HFF-Myc (cell line): ENCODE results near the gene CCNL1.

ENCODE experiments used
- DNase-seq: peaks from one replicate; pipeline ENCODE4 v3.0.0-alpha.2; 2011; ENCODE audit warnings: low read depth; ENCODE audit errors: extremely low read depth
- H3K4me3 ChIP-seq: replicated peaks from 2 replicates; pipeline ENCODE4 v1.5.1; 2011; ENCODE audit warnings: low read depth, mild to moderate bottlenecking, control low read depth, low read length
- CTCF ChIP-seq: IDR thresholded peaks from 2 replicates; pipeline ENCODE4 v1.5.1; 2012; ENCODE audit warnings: mild to moderate bottlenecking, low read depth, low read length, control low read depth; ENCODE audit errors: missing control alignments

Gene CCNL1

GRCh38 chr3:157133434-157134320 lies 26.3 kb downstream of the CCNL1 start:
- TF ChIP-seq CTCF, result no peak
- no peak for DNase-seq
- H3K4me3 ChIP-seq, result no peak overlapping the region

GRCh38 chr3:157132936-157133335 lies 27.0 kb downstream of the CCNL1 start:
- no peak overlapping the region for H3K4me3 ChIP-seq
- DNase-seq, result no peak
- no peak for TF ChIP-seq CTCF

DNA sequence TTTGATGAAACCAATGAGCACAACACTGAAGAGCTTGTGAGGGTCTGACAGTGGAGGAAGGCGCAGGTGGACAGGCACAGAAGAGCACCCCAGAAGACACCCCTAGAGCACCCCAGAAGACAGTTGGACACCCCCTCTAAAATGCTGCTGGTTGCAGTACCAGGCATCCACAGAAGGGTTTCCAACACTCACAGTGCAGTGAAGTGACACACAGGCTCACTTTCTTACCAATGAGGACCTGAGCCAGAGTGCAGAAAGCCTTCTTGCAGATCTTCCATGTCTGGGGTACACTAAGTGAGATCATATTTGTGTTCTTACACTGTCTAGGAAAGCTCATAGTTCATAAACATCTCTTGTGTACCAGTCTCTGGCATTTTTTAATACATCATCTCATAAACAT lies 27.6 kb downstream of the CCNL1 start:
- TF ChIP-seq CTCF, result no peak
- no peak overlapping the region for H3K4me3 ChIP-seq
- no peak for DNase-seq

- H3K4me3 ChIP-seq, result no peak overlapping the region
- DNase-seq, result no peak
- TF ChIP-seq CTCF, result no peak
These were observed 28.1 kb downstream of the CCNL1 start for GRCh38 chr3:157131861-157132260.

DNA sequence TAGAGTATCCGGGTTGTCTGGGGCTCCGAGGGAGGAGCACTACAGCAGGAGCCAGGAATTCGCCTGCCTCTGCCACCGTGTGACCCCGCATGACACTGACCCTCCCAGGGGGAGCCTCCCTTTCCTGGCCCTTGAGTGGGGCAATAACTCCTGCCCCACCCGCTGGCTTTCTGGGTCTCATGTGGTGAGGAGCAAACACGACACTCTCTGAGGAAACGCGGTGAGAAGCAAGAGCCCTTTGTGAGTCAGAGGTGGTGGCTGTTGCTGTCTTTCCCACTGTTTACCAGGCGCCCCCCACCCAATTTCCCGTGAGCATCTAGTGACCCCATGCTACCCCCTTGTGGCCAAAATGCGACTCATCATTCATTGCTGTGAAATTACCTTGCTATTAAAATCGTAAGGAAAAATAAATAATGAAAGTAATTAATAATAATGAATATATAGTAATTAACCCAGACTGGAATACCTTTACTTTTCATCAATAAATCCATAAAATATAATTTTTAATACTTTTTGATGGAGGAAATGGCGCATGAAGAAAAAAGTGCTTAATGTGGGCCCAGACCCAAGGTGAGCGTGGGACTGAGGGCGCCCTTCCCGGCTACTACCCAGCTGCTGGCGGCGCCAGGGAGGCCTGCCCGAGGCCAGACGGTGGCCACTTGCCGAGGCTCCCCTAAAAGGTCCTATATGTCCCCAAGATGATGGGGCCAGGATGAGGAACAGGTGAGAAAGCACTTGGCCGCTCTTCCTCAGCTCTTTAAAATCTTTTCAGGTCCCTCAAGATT lies 29.3 kb downstream of the CCNL1 start:
- DNase-seq, result peak; percentile 27
- H3K4me3 ChIP-seq, result no peak overlapping the region
- TF ChIP-seq CTCF, result peak; percentile 62

GRCh38 chr3:157129803-157130466 lies 30.0 kb downstream of the CCNL1 start:
- no peak overlapping the region for H3K4me3 ChIP-seq
- no peak for TF ChIP-seq CTCF
- no peak for DNase-seq
